Measurements from ENCODE around the gene GATA2.

GATA2 gene

GRCh38 chr3:128493570-128494366, 767 bp upstream of the GATA2 start:
- no peak for DNase-seq (ENCODE audit: extremely low read depth, low read depth)
- TF ChIP-seq CTCF (IDR thresholded peaks at IDR 0.05; ENCODE audit: low read depth, low read length, missing control alignments) = no peak

GRCh38 chr3:128491941-128492670, 895 bp downstream of the GATA2 start:
- no peak for TF ChIP-seq CTCF (IDR thresholded peaks at IDR 0.05; ENCODE audit: low read depth, low read length, missing control alignments)
- no peak for DNase-seq (ENCODE audit: extremely low read depth, low read depth)
- H3K4me3 ChIP-seq (replicated peaks; ENCODE audit: low read depth, low read length) = peak overlapping the region; percentile 94

More at GRCh38 chr3:128493570-128494366, 767 bp upstream of the GATA2 start:
- no peak overlapping the region for H3K4me3 ChIP-seq (replicated peaks; ENCODE audit: low read depth, low read length)

- H3K4me3 ChIP-seq (replicated peaks; ENCODE audit: low read depth, low read length) = peak overlapping the region; percentile 94
- no peak for DNase-seq (ENCODE audit: extremely low read depth, low read depth)
- no peak for TF ChIP-seq CTCF (IDR thresholded peaks at IDR 0.05; ENCODE audit: low read depth, low read length, missing control alignments)
These were observed 1.4 kb downstream of the GATA2 start for GRCh38 chr3:128491691-128491940.

GRCh38 chr3:128490915-128491690, 1.9 kb downstream of the GATA2 start:
- no peak for DNase-seq (ENCODE audit: extremely low read depth, low read depth)
- H3K4me3 ChIP-seq (replicated peaks; ENCODE audit: low read depth, low read length) = peak overlapping the region; percentile 94
- TF ChIP-seq CTCF (IDR thresholded peaks at IDR 0.05; ENCODE audit: low read depth, low read length, missing control alignments) = no peak

GRCh38 chr3:128490650-128490914, 2.4 kb downstream of the GATA2 start:
- H3K4me3 ChIP-seq (replicated peaks; ENCODE audit: low read depth, low read length) = peak overlapping the region; percentile 94
- no peak for TF ChIP-seq CTCF (IDR thresholded peaks at IDR 0.05; ENCODE audit: low read depth, low read length, missing control alignments)

GRCh38 chr3:128489927-128490649, 2.9 kb downstream of the GATA2 start:
- peak overlapping the region; percentile 94 for H3K4me3 ChIP-seq (replicated peaks; ENCODE audit: low read depth, low read length)
- DNase-seq (ENCODE audit: extremely low read depth, low read depth) = no peak
- TF ChIP-seq CTCF (IDR thresholded peaks at IDR 0.05; ENCODE audit: low read depth, low read length, missing control alignments) = peak; percentile 4

More at GRCh38 chr3:128490650-128490914, 2.4 kb downstream of the GATA2 start:
- DNase-seq (ENCODE audit: extremely low read depth, low read depth) = no peak

All from HFF-Myc (cell line).